Psoas muscle (tissue), 8 donors: ENCODE measurements around the gene PTPRF. TPM values are rescaled to one million over a fixed set of nuclear protein-coding genes. Genes with fewer than 3 reads are reported as not detected.
"Not testable (repeated sequence)": the region's sequence is repeated elsewhere in the genome, so short reads cannot be mapped to it uniquely, and the experiment has no call there.

Experiments
- ATAC-seq, 4 donors: fragments of 200-7000 bp; cut with Tn5 transposase; one replicate each; pipeline ENCODE4 v1.9.1; 2020; ENCODE audit warnings: moderate library complexity in 3 of 4, mild to moderate bottlenecking in 2 of 4
- DNase-seq, 2 donors: peaks; one replicate each; pipeline ENCODE4 v3.0.0-alpha.2; 2020
- H3K27ac ChIP-seq: fragments of 200-600 bp; one replicate; pipeline ENCODE4 v1.8.0; 2022
- H3K27me3 ChIP-seq, 3 donors: fragments of 200-600 bp in 1 of 3; one replicate each; pipeline versions ENCODE4 v1.6.1 to v1.8.0; 2013 to 2022; ENCODE audit warnings: low read length in 2 of 3, mild to moderate bottlenecking in 2 of 3, moderate library complexity in 1 of 3; ENCODE audit not compliant: insufficient read depth in 3 of 3
- H3K36me3 ChIP-seq, 2 donors: fragments of 200-600 bp in 1 of 2; one replicate each; pipeline versions ENCODE4 v1.6.1 to v1.8.0; 2013 to 2022; ENCODE audit warnings: low read depth in 1 of 2, mild to moderate bottlenecking in 1 of 2, moderate library complexity in 1 of 2; ENCODE audit not compliant: insufficient read depth in 1 of 2
- H3K4me1 ChIP-seq: fragments of 200-600 bp; one replicate; pipeline ENCODE4 v1.8.0; 2022
- H3K4me3 ChIP-seq: fragments of 200-600 bp; one replicate; pipeline ENCODE4 v1.8.0; 2022; ENCODE audit warnings: mild to moderate bottlenecking
- H3K9me3 ChIP-seq: fragments of 200-600 bp; one replicate; pipeline ENCODE4 v1.8.0; 2022
- CTCF ChIP-seq: fragments of 200-600 bp; IDR thresholded peaks from one replicate; pipeline ENCODE4 v1.8.0; 2022; ENCODE audit warnings: antibody characterized with exemption
- WGBS, 3 donors: extraction: QIAGEN DNeasy Blood & Tissue Kit; methylation state at CpG; one replicate each; pipeline versions ENCODE4 v1.1.6 to v1.1.7; 2013; 5-methylcytosine and 5-hydroxymethylcytosine counted together
- intact Hi-C, 2 donors: fragments of 100-400 bp; cut with DNase I; formaldehyde crosslinking; loops; one replicate each; pipeline versions ENCODE4 v1.11.0 to v1.14.2; 2022
- polyA plus RNA-seq, 3 donors: library from polyadenylated mRNA; stranded (reverse); fragments of 200-250 nt; gene quantifications; one replicate each; pipeline ENCODE4 v1.2.3, GENCODE V29; 2013
- total RNA-seq, 4 donors: library from RNA; stranded (reverse); fragmentation: NEBNext Ultra II Directional in 2 of 4; extraction: Animal tissue kit (Norgen Biotek cat#: 25700) in 2 of 4; gene quantifications; one replicate each; pipeline versions ENCODE4 v1.2.1 to v1.2.4, GENCODE V29; 2021 to 2023
- donor health status: healthy with polysubstance abuse.
- donor health status: DM: no; HTN: no; CAD: no; lungs with moderate emphysema.
- donor health status: Bipolar disorder and iron deficiency.
- donor health status: healthy.
- donor health status: DM: yes; HTN: yes; CAD: no.
- donor health status: DM: no; HTN: no; CAD: no.
- donor health status: DM: no; HTN: no; CAD: no.
- donor health status: DM: yes; HTN: yes; CAD: no.

PTPRF gene
- total and polyA plus RNA-seq, 7 donors, result 0.65 to 8.9 (median 1.9) TPM

- peaks cover 0 to 4% (median 0%) of the 10 kb centered on the region in 3 donors for H3K27me3 ChIP-seq
- no peaks in the 10 kb centered on the region for H3K9me3 ChIP-seq
- ATAC-seq (no peak), DNase-seq (no peak)
- H3K4me1 ChIP-seq, result no peaks in the 10 kb centered on the region
- TF ChIP-seq CTCF, result no peak
- H3K4me3 ChIP-seq, result no peak overlapping the region
- intact Hi-C loops, result no loop called here
- no peaks in the 10 kb centered on the region for H3K36me3 ChIP-seq
- H3K27ac ChIP-seq, result no peak overlapping the region
- 90 to 92% (median 91%) methylated on average over 13 to 15 of the region's 15 CpGs for WGBS, 3 donors
Measured at GRCh38 chr1:43546388-43547100, 15.9 kb downstream of the PTPRF start.

GRCh38 chr1:43547538-43548072 is 16.9 kb downstream of the PTPRF start:
- Histone ChIP-seq H3K4me1 (no peaks in the 10 kb centered on the region), H3K27me3 (peaks cover 0 to 4% (median 0%) of the 10 kb centered on the region in 3 donors), H3K4me3 (no peak overlapping the region), H3K9me3 (no peaks in the 10 kb centered on the region), H3K27ac (no peak overlapping the region), H3K36me3 (no peaks in the 10 kb centered on the region)
- 83 to 89% (median 87%) methylated on average over 11 of the region's 11 CpGs for WGBS, 3 donors
- no peak for DNase-seq
- TF ChIP-seq CTCF, result no peak
- ATAC-seq, result no peak
- intact Hi-C loops, result no loop called here

GRCh38 chr1:43548285-43549271 is 17.9 kb downstream of the PTPRF start:
- 90 to 92% (median 91%) methylated on average over 18 of the region's 18 CpGs for WGBS, 3 donors
- H3K4me3 ChIP-seq, result no peak overlapping the region
- TF ChIP-seq CTCF, result no peak
- peaks cover 0 to 4% (median 0%) of the 10 kb centered on the region in 3 donors for H3K27me3 ChIP-seq
- no peaks in the 10 kb centered on the region for H3K4me1 ChIP-seq
- DNase-seq, result no peak
- intact Hi-C loops, result no loop called here
- ATAC-seq, result no peak
- H3K36me3 ChIP-seq, result no peaks in the 10 kb centered on the region
- no peaks in the 10 kb centered on the region for H3K9me3 ChIP-seq
- no peak overlapping the region for H3K27ac ChIP-seq

GRCh38 chr1:43549394-43549793 is 18.7 kb downstream of the PTPRF start:
- 95 to 99% (median 97%) methylated on average over 5 of the region's 5 CpGs for WGBS, 3 donors
- H3K27me3 ChIP-seq, H3K36me3 ChIP-seq, H3K27ac ChIP-seq, ATAC-seq, H3K9me3 ChIP-seq, H3K4me1 ChIP-seq, intact Hi-C loops, DNase-seq, H3K4me3 ChIP-seq: not testable (repeated sequence)
